Naive B cell (primary cell): ENCODE data around the gene TRPC4AP. TPM values are rescaled to one million over a fixed set of nuclear protein-coding genes. Genes with fewer than 3 reads are reported as not detected.

Source experiments
- ATAC-seq, 2 donors: fragments of 150-1000 bp; cut with Tn5 transposase; 2 replicates each; pipeline ENCODE4 v1.10.0; 2021; ENCODE audit warnings: low read depth in 2 of 2, mild to moderate bottlenecking in 2 of 2, moderate library complexity in 2 of 2
- DNase-seq: peaks from one replicate; pipeline ENCODE4 v3.0.0; 2022
- H3K27ac Mint-ChIP-seq, 6 donors: one replicate each; pipeline ENCODE4 v1.8.0; 2020 to 2022; ENCODE audit warnings: mild to moderate bottlenecking in 6 of 6, mixed read lengths in 6 of 6, moderate library complexity in 5 of 6, inconsistent platforms in 2 of 6
- H3K27me3 Mint-ChIP-seq, 3 donors: one replicate each; pipeline ENCODE4 v1.8.0; 2021 to 2022; ENCODE audit warnings: mixed read lengths in 3 of 3, mild to moderate bottlenecking in 1 of 3
- H3K36me3 Mint-ChIP-seq, 2 donors: one replicate each; pipeline ENCODE4 v1.8.0; 2020 to 2022; ENCODE audit warnings: mixed read lengths in 2 of 2, inconsistent platforms in 1 of 2, mild to moderate bottlenecking in 1 of 2
- H3K4me1 Mint-ChIP-seq, 3 donors: one replicate each; pipeline ENCODE4 v1.8.0; 2020 to 2022; ENCODE audit warnings: mixed read lengths in 3 of 3, inconsistent platforms in 1 of 3, mild to moderate bottlenecking in 1 of 3, moderate library complexity in 1 of 3
- H3K4me3 Mint-ChIP-seq, 8 donors: one replicate each; pipeline ENCODE4 v1.8.0; 2020 to 2022; ENCODE audit warnings: mild to moderate bottlenecking in 8 of 8, mixed read lengths in 8 of 8, moderate library complexity in 8 of 8, inconsistent platforms in 2 of 8
- H3K9me3 Mint-ChIP-seq, 7 donors: one replicate each; pipeline ENCODE4 v1.8.0; 2020 to 2022; ENCODE audit warnings: mixed read lengths in 7 of 7, mild to moderate bottlenecking in 5 of 7, inconsistent platforms in 2 of 7, moderate library complexity in 1 of 7
- polyA plus RNA-seq, 6 donors: library from polyadenylated mRNA; unstranded; fragments of 300-500 nt; fragmentation: Illumina TruSeq; gene quantifications; one replicate each; pipeline ENCODE4 v1.2.3, GENCODE V29; 2021; ENCODE audit warnings: low read depth in 6 of 6

Gene TRPC4AP
- polyA plus RNA-seq, 6 donors from 2014 or later: 37.1 to 63.2 (median 51.2) TPM

DNA sequence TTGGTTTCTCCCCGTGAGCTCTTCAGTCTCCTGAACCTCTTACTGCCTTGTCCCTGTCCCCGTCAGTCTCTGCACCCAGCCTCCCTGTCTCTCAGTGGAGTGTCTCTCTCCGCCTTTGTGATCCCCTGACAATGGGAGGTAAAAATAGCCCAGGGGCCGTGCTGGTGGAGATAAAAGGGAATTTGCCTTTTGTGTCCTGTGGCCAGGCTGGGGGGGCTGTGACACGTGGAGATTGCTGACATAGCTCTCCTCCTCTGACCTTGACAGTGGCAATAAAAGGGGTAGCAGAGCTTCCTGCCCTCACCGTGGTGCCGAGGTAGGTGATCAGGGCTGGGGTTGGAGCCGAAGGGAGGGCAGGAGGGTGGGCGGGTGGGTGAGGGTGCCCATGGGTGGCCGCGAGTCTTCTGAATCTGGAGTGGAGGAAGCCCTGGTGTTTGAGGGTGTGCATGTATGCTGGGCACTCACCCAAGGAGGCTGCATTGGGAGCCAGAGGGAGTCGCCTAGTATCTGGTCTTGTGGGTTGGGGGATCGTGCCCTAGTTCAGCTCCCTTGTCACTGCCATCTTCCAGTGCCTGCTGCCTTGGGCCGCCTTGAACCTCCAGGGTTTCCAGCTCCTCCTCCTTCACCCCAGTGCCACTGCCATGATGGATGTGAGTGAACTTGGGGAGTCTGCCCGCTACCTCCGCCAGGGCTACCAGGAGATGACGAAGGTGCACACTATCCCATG, 115.1 kb downstream of the TRPC4AP start:
- Mint-ChIP-seq H3K4me3 (no peak overlapping the region), H3K27ac (no peak overlapping the region), H3K27me3 (peaks cover 13 to 44% (median 35%) of the 10 kb centered on the region in 3 donors), H3K9me3 (peaks cover 0 to 2% (median 0%) of the 10 kb centered on the region in 7 donors), H3K36me3 (no peaks in the 10 kb centered on the region), H3K4me1 (no peaks in the 10 kb centered on the region)
- ATAC-seq: no peak
- no peak for DNase-seq

DNA sequence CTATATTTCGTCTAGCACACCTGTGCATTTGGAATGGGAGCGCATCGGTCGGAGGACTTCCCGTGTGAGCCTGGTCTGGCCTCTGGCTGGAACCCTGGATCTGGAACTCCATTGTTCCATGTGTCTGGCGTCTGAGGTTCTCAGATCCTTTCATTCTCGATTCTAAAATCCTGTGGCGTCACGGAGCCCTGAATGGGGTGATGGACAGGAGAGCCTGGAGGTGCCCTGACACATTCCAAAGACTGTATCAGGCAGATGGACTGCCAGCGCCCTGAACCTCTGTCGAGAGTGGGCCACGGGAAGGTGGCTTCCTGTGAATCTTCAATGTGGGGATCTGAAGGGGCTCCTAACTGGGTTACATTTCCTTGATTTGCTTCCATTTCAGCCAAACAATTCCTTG, 116.3 kb downstream of the TRPC4AP start:
- no peak for ATAC-seq
- Mint-ChIP-seq H3K9me3 (peaks cover 0 to 2% (median 0%) of the 10 kb centered on the region in 7 donors), H3K4me3 (no peak overlapping the region), H3K27me3 (peaks cover 7 to 40% (median 24%) of the 10 kb centered on the region in 3 donors), H3K36me3 (no peaks in the 10 kb centered on the region), H3K4me1 (no peaks in the 10 kb centered on the region), H3K27ac (no peak overlapping the region)
- no peak for DNase-seq

DNA sequence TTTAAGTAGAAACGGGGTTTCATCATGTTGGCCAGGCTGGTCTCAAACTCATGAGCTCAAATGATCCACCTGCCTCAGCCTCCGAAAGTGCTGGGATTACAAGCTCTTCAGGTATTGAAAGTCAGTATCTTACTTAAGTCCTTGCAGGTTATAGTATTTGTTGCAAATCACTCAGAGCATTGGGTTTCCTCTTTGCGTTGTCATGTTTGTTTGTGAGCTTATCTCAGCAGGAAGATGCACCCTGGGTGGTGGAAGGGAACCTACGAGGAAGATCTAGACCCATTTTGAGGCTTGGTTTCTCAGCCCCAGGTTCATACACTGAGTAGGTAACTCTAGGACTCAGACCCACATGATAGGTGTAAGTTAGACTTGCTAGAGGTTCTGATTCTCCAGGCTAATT, 118.4 kb downstream of the TRPC4AP start:
- H3K36me3 Mint-ChIP-seq: no peaks in the 10 kb centered on the region
- no peak for ATAC-seq
- H3K4me1 Mint-ChIP-seq: no peaks in the 10 kb centered on the region
- H3K27ac Mint-ChIP-seq: no peak overlapping the region
- no peak for DNase-seq
- H3K27me3 Mint-ChIP-seq: peaks cover 4 to 32% (median 17%) of the 10 kb centered on the region in 3 donors
- peaks cover 0 to 2% (median 0%) of the 10 kb centered on the region in 7 donors for H3K9me3 Mint-ChIP-seq
- H3K4me3 Mint-ChIP-seq: no peak overlapping the region

DNA sequence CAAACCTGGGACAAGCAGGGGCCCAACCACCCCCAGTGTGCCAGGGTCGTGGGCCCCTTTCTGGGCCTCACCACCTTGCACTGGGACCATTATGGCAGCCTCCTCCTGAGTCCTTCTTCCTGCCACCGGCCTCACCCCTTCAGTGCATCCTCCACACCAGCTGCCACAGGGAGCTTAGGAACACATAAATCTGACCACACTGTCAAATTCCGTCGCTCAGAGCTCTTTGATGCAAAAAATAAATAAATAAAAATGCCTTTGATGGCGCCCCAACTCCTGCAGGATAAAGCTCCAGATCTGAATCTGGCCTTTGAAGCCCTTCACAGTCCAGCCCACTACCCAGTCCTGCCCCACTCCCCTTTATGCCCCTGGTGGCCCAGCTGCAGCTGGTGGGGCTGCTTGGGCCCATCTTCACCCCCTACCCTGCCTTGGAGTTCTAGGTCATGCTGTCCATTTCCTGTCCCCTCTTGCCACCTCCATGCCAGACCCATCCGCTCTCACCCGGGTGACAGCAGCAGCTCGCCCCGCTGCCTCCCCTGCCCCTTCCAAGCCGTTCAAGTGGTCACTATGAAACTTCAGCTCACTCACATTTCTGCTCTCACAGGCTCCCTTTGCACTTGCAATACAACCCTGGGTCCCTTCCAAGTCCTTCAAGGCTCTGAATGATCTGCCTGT, 120.9 kb downstream of the TRPC4AP start:
- no peak overlapping the region for H3K4me3 Mint-ChIP-seq
- no peaks in the 10 kb centered on the region for H3K4me1 Mint-ChIP-seq
- H3K9me3 Mint-ChIP-seq: no peaks in the 10 kb centered on the region
- H3K27ac Mint-ChIP-seq: no peak overlapping the region
- no peak for DNase-seq
- no peak for ATAC-seq
- H3K27me3 Mint-ChIP-seq: peaks cover 2 to 20% (median 4%) of the 10 kb centered on the region in 3 donors
- H3K36me3 Mint-ChIP-seq: no peaks in the 10 kb centered on the region

- no peaks in the 10 kb centered on the region for H3K9me3 Mint-ChIP-seq
- peaks cover 0 to 23% (median under 1%) of the 10 kb centered on the region in 3 donors for H3K27me3 Mint-ChIP-seq
- DNase-seq (no peak), ATAC-seq (no peak)
- H3K4me3 Mint-ChIP-seq: no peak overlapping the region
- peak overlapping the region in 1 of 6 donors; percentile 27 for H3K27ac Mint-ChIP-seq
- no peaks in the 10 kb centered on the region for H3K36me3 Mint-ChIP-seq
- H3K4me1 Mint-ChIP-seq: no peaks in the 10 kb centered on the region
Observed at GRCh38 chr20:34970846-34971560, 121.6 kb downstream of the TRPC4AP start.

- no peak overlapping the region for H3K4me3 Mint-ChIP-seq
- ATAC-seq (no peak), DNase-seq (no peak)
- H3K4me1 Mint-ChIP-seq: no peaks in the 10 kb centered on the region
- no peaks in the 10 kb centered on the region for H3K36me3 Mint-ChIP-seq
- no peaks in the 10 kb centered on the region for H3K9me3 Mint-ChIP-seq
- H3K27me3 Mint-ChIP-seq: peaks cover 0 to 29% (median 0%) of the 10 kb centered on the region in 3 donors
- peak overlapping the region in 1 of 6 donors; percentile 27 for H3K27ac Mint-ChIP-seq
Observed at GRCh38 chr20:34970193-34970840, 122.3 kb downstream of the TRPC4AP start.

DNA sequence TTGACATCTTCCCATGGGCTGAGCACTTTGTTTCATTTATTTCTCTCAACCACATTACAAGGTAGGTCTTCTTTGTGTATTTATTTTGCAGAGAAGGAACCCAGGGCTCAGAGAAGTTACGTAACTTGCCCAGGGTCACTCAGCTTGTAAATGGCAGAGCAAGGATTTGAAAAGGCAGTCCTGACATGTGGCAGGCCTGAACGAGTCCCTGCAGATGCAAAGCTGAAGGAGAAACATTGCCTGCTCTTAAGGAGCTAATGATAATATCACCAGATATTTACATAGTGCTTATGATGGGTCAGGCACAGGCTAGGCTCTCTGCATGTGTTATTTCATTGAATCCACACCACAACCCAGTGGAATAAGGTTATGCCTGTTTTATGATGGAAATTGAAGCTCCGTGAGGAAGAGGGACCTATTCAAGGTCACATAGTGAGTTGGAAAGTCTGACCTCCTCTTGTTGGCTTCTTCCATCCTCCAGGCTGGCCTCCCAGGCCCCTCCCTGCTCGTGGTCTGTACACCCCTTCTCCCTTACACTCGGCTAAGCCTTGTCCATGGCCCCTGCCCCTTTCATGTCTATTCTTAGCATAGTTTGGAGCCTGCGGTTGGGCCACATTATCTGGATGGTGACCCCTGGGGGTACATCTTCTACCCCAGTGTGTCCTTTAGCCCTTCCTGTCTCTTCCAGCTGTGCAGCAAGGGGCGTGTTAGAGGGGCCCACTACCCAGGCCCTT, 124.4 kb downstream of the TRPC4AP start:
- Mint-ChIP-seq H3K27ac (no peak overlapping the region), H3K4me3 (no peak overlapping the region)

DNA sequence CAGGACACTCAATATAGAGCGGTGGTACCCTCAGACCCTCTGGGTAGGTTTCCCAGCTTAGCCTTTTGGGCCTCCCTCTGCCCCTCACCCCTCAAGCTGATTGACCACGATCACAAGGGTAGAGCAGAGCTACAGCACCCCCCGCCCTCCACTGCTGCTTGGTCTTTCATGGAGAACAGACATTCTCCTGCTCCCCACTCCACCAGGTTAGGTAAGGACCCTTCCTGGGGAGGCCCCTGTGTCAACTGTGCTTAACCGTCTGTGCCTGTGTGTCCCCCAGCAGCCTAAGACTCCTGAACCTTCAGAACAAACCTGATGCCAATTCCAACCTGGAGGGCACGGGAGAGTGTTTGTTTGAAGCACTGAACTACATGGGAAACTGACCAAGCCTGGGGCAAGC, 125.2 kb downstream of the TRPC4AP start:
- no peak overlapping the region for H3K4me3 Mint-ChIP-seq
- H3K4me1 Mint-ChIP-seq: no peaks in the 10 kb centered on the region
- H3K27ac Mint-ChIP-seq: no peak overlapping the region
- no peak for DNase-seq
- H3K9me3 Mint-ChIP-seq: no peaks in the 10 kb centered on the region
- ATAC-seq: no peak
- peaks cover 0 to 17% (median 0%) of the 10 kb centered on the region in 3 donors for H3K27me3 Mint-ChIP-seq
- no peaks in the 10 kb centered on the region for H3K36me3 Mint-ChIP-seq

More for the DNA sequence above, 124.4 kb downstream of the TRPC4AP start:
- H3K9me3 Mint-ChIP-seq: no peaks in the 10 kb centered on the region
- no peaks in the 10 kb centered on the region for H3K36me3 Mint-ChIP-seq
- H3K4me1 Mint-ChIP-seq: no peaks in the 10 kb centered on the region
- peaks cover 0 to 20% (median 0%) of the 10 kb centered on the region in 3 donors for H3K27me3 Mint-ChIP-seq
- ATAC-seq (no peak), DNase-seq (no peak)

DNA sequence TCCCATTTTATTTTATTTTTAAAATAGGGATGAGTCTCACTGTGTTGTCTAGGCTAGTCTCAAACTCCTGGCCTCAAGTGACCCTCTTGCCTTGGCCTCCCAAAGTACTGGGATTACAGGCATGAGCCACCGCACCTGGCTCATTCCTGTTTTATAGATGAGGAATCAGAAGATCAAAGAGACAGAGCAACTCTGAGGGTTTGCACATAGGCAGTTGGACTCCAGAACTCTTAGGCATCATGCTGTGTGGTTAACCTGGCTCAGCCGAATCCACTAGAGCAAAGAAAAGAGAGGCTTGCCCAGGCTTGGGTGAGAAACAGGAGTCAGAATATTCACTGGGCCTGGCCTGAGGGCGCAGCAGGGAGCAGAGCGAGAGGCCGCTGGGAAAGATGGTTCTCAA, 127.6 kb downstream of the TRPC4AP start:
- DNase-seq (no peak), ATAC-seq (no peak)
- peaks cover 0 to 5% (median 4%) of the 10 kb centered on the region in 3 donors for H3K4me1 Mint-ChIP-seq

GRCh38 chr20:34964486-34964885, 128.1 kb downstream of the TRPC4AP start:
- Mint-ChIP-seq H3K27ac (no peak overlapping the region), H3K4me3 (no peak overlapping the region), H3K27me3 (peaks cover 0 to 11% (median 0%) of the 10 kb centered on the region in 3 donors), H3K36me3 (no peaks in the 10 kb centered on the region), H3K9me3 (no peaks in the 10 kb centered on the region), H3K4me1 (peaks cover 0 to 5% (median 4%) of the 10 kb centered on the region in 3 donors)
- DNase-seq (no peak), ATAC-seq (no peak)

More for the DNA sequence above, 127.6 kb downstream of the TRPC4AP start:
- Mint-ChIP-seq H3K27ac (no peak overlapping the region), H3K9me3 (no peaks in the 10 kb centered on the region), H3K27me3 (peaks cover 0 to 11% (median 0%) of the 10 kb centered on the region in 3 donors), H3K36me3 (no peaks in the 10 kb centered on the region), H3K4me3 (no peak overlapping the region)

GRCh38 chr20:34956751-34957472, 135.7 kb downstream of the TRPC4AP start:
- Mint-ChIP-seq H3K4me3 (peak overlapping the region in 6 of 8 donors; percentile 87 to 96 (median 95)), H3K4me1 (peaks cover 21 to 33% (median 27%) of the 10 kb centered on the region in 3 donors), H3K27me3 (no peaks in the 10 kb centered on the region), H3K9me3 (peaks cover 0 to 2% (median 0%) of the 10 kb centered on the region in 7 donors), H3K27ac (peak overlapping the region in 4 of 6 donors; percentile 6 to 88 (median 58)), H3K36me3 (no peaks in the 10 kb centered on the region)
- DNase-seq: no peak
- no peak for ATAC-seq

DNA sequence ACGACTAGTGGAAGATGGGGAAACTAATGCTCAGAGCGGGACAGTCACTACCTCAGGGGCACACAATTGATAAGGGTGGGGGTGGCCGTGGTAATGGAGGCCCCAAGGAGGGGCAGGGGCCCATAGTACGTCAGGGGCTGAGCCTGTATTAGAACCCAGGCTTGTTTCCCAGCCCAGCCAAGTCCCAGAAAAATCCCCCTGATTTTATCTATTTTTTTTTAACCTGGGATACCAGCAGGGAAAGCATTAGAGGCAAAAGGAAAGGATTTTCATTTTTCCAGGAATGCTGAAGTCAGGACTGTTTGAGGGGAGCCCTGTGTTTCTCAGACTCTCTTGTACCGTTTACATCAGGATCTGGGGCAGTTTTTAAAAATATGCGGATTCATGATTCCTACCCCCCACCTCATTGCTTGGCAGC, 136.6 kb downstream of the TRPC4AP start:
- peak overlapping the region; percentile 87 to 97 (median 96) for H3K4me3 Mint-ChIP-seq
- DNase-seq (no peak), ATAC-seq (no peak)
- H3K27me3 Mint-ChIP-seq: no peaks in the 10 kb centered on the region
- H3K27ac Mint-ChIP-seq: peak overlapping the region; percentile 88 to 98 (median 97)
- H3K9me3 Mint-ChIP-seq: peaks cover 0 to 2% (median 0%) of the 10 kb centered on the region in 7 donors
- H3K36me3 Mint-ChIP-seq: no peaks in the 10 kb centered on the region
- peaks cover 21 to 33% (median 29%) of the 10 kb centered on the region in 3 donors for H3K4me1 Mint-ChIP-seq
